Type B pancreatic cell (in vitro differentiated cells): ENCODE measurements around the gene IL31RA. TPM values are rescaled to one million over a fixed set of nuclear protein-coding genes. Genes with fewer than 3 reads are reported as not detected.

Source experiments
- DNase-seq: peaks from one replicate; pipeline ENCODE4 v3.0.0; 2021; ENCODE audit warnings: mixed read lengths; ENCODE audit not compliant: unreplicated experiment; ENCODE audit errors: extremely low spot score
- H3K27ac Mint-ChIP-seq: 2 replicates; pipeline ENCODE4 v1.8.0; 2021; ENCODE audit warnings: mild to moderate bottlenecking, mixed read lengths
- H3K27me3 Mint-ChIP-seq: 2 replicates; pipeline ENCODE4 v1.8.0; 2021; ENCODE audit warnings: mixed read lengths
- H3K36me3 Mint-ChIP-seq: 2 replicates; pipeline ENCODE4 v1.8.0; 2021; ENCODE audit warnings: mixed read lengths
- H3K4me1 Mint-ChIP-seq: one replicate; pipeline ENCODE4 v1.8.0; 2021; ENCODE audit warnings: mixed read lengths; ENCODE audit not compliant: unreplicated experiment
- H3K4me3 Mint-ChIP-seq: 2 replicates; pipeline ENCODE4 v1.8.0; 2021; ENCODE audit warnings: mild to moderate bottlenecking, mixed read lengths
- H3K9me3 Mint-ChIP-seq: 2 replicates; pipeline ENCODE4 v1.8.0; 2021; ENCODE audit warnings: mixed read lengths
- CTCF ChIP-seq: fragments of 200-600 bp; sonication (generic); conservative IDR thresholded peaks from 2 replicates; pipeline ENCODE4 v1.5.0; 2021; ENCODE audit warnings: antibody characterized with exemption, mild to moderate bottlenecking
- total RNA-seq: library from RNA; stranded (reverse); gene quantifications from 2 replicates; pipeline ENCODE4 v1.2.1, GENCODE V29; 2021; ENCODE audit warnings: low replicate concordance

The IL31RA gene
- total RNA-seq, 1 donor from 2014 or later: not detected

GRCh38 chr5:55916986-55917385 is 65.8 kb downstream of the IL31RA start:
- no peak for DNase-seq
- Mint-ChIP-seq H3K9me3 (no peaks in the 10 kb centered on the region), H3K36me3 (no peaks in the 10 kb centered on the region), H3K27ac (no peak overlapping the region), H3K4me3 (no peak overlapping the region), H3K4me1 (peaks cover 4% of the 10 kb centered on the region), H3K27me3 (no peaks in the 10 kb centered on the region)
- no peak for TF ChIP-seq CTCF

GRCh38 chr5:55917402-55918086 is 66.4 kb downstream of the IL31RA start:
- DNase-seq: no peak
- TF ChIP-seq CTCF: no peak
- peaks cover 4% of the 10 kb centered on the region for H3K4me1 Mint-ChIP-seq
- H3K27me3 Mint-ChIP-seq: no peaks in the 10 kb centered on the region
- H3K27ac Mint-ChIP-seq: no peak overlapping the region
- no peaks in the 10 kb centered on the region for H3K36me3 Mint-ChIP-seq
- no peaks in the 10 kb centered on the region for H3K9me3 Mint-ChIP-seq
- H3K4me3 Mint-ChIP-seq: no peak overlapping the region

- peaks cover 4% of the 10 kb centered on the region for H3K4me1 Mint-ChIP-seq
- H3K36me3 Mint-ChIP-seq: no peaks in the 10 kb centered on the region
- no peak for DNase-seq
- H3K4me3 Mint-ChIP-seq: no peak overlapping the region
- H3K27ac Mint-ChIP-seq: no peak overlapping the region
- H3K9me3 Mint-ChIP-seq: no peaks in the 10 kb centered on the region
- H3K27me3 Mint-ChIP-seq: no peaks in the 10 kb centered on the region
- TF ChIP-seq CTCF: no peak
Measured at GRCh38 chr5:55918087-55919035, 67.2 kb downstream of the IL31RA start.

- H3K27me3 Mint-ChIP-seq: no peaks in the 10 kb centered on the region
- TF ChIP-seq CTCF: no peak
- no peaks in the 10 kb centered on the region for H3K9me3 Mint-ChIP-seq
- H3K4me3 Mint-ChIP-seq: no peak overlapping the region
- peaks cover 4% of the 10 kb centered on the region for H3K4me1 Mint-ChIP-seq
- no peak overlapping the region for H3K27ac Mint-ChIP-seq
- no peaks in the 10 kb centered on the region for H3K36me3 Mint-ChIP-seq
- DNase-seq: no peak
Measured at GRCh38 chr5:55919625-55920024, 68.5 kb downstream of the IL31RA start.

GRCh38 chr5:55920784-55921183 is 69.6 kb downstream of the IL31RA start:
- DNase-seq: no peak
- no peak for TF ChIP-seq CTCF
- H3K4me1 Mint-ChIP-seq: peaks cover 4% of the 10 kb centered on the region
- no peak overlapping the region for H3K4me3 Mint-ChIP-seq
- H3K9me3 Mint-ChIP-seq: no peaks in the 10 kb centered on the region
- H3K36me3 Mint-ChIP-seq: no peaks in the 10 kb centered on the region
- no peaks in the 10 kb centered on the region for H3K27me3 Mint-ChIP-seq
- H3K27ac Mint-ChIP-seq: no peak overlapping the region
